Psoas muscle (tissue), 8 donors: ENCODE data around the gene PTGER4. TPM values are rescaled to one million over a fixed set of nuclear protein-coding genes. Genes with fewer than 3 reads are reported as not detected.
"Not testable (repeated sequence)": the region's sequence is repeated elsewhere in the genome, so short reads cannot be mapped to it uniquely, and the experiment has no call there.

Experiments used
- ATAC-seq, 4 donors: fragments of 200-7000 bp; cut with Tn5 transposase; one replicate each; pipeline ENCODE4 v1.9.1; 2020; ENCODE audit warnings: moderate library complexity in 3 of 4, mild to moderate bottlenecking in 2 of 4
- DNase-seq, 2 donors: peaks; one replicate each; pipeline ENCODE4 v3.0.0-alpha.2; 2020
- H3K27ac ChIP-seq: fragments of 200-600 bp; one replicate; pipeline ENCODE4 v1.8.0; 2022
- H3K27me3 ChIP-seq, 3 donors: fragments of 200-600 bp in 1 of 3; one replicate each; pipeline versions ENCODE4 v1.6.1 to v1.8.0; 2013 to 2022; ENCODE audit warnings: low read length in 2 of 3, mild to moderate bottlenecking in 2 of 3, moderate library complexity in 1 of 3; ENCODE audit not compliant: insufficient read depth in 3 of 3
- H3K36me3 ChIP-seq, 2 donors: fragments of 200-600 bp in 1 of 2; one replicate each; pipeline versions ENCODE4 v1.6.1 to v1.8.0; 2013 to 2022; ENCODE audit warnings: low read depth in 1 of 2, mild to moderate bottlenecking in 1 of 2, moderate library complexity in 1 of 2; ENCODE audit not compliant: insufficient read depth in 1 of 2
- H3K4me1 ChIP-seq: fragments of 200-600 bp; one replicate; pipeline ENCODE4 v1.8.0; 2022
- H3K4me3 ChIP-seq: fragments of 200-600 bp; one replicate; pipeline ENCODE4 v1.8.0; 2022; ENCODE audit warnings: mild to moderate bottlenecking
- H3K9me3 ChIP-seq: fragments of 200-600 bp; one replicate; pipeline ENCODE4 v1.8.0; 2022
- WGBS, 3 donors: extraction: QIAGEN DNeasy Blood & Tissue Kit; methylation state at CpG; one replicate each; pipeline versions ENCODE4 v1.1.6 to v1.1.7; 2013; 5-methylcytosine and 5-hydroxymethylcytosine counted together
- intact Hi-C, 2 donors: fragments of 100-400 bp; cut with DNase I; formaldehyde crosslinking; loops; one replicate each; pipeline versions ENCODE4 v1.11.0 to v1.14.2; 2022
- polyA plus RNA-seq, 3 donors: library from polyadenylated mRNA; stranded (reverse); fragments of 200-250 nt; gene quantifications; one replicate each; pipeline ENCODE4 v1.2.3, GENCODE V29; 2013
- total RNA-seq, 4 donors: library from RNA; stranded (reverse); fragmentation: NEBNext Ultra II Directional in 2 of 4; extraction: Animal tissue kit (Norgen Biotek cat#: 25700) in 2 of 4; gene quantifications; one replicate each; pipeline versions ENCODE4 v1.2.1 to v1.2.4, GENCODE V29; 2021 to 2023
- TF ChIP-seq, protein P1 (sequence below): fragments of 200-600 bp; IDR thresholded peaks from one replicate; pipeline ENCODE4 v1.8.0; 2022; ENCODE audit warnings: antibody characterized with exemption
- donor health status: healthy with polysubstance abuse.
- donor health status: DM: no; HTN: no; CAD: no; lungs with moderate emphysema.
- donor health status: Bipolar disorder and iron deficiency.
- donor health status: healthy.
- donor health status: DM: yes; HTN: yes; CAD: no.
- donor health status: DM: no; HTN: no; CAD: no.
- donor health status: DM: no; HTN: no; CAD: no.
- donor health status: DM: yes; HTN: yes; CAD: no.

The PTGER4 gene
- total and polyA plus RNA-seq, 7 donors = 1.7 to 8.3 (median 4.8) TPM

DNA sequence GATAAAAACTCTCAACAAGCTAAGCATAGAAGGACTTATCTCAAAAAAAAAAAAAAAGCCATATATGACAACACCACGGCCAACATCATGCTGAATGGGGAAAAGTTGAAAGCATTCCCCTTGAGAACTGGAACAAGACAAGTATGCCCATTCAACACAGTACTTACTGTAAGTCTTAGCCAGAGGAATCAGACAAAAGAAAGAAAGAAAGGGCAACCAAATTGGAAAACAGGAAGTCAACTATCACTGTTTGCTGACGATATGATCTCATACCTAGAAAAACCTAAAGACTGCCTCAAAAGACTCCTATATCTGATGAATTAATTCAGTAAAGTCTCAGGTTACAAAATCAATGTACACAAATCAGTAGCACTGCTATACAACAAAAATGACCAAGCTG, 24.6 kb upstream of the PTGER4 start:
- 58 to 86% (median 63%) methylated on average over 2 of the region's 2 CpGs for WGBS, 3 donors
- no peak for ATAC-seq
- H3K27ac ChIP-seq = no peak overlapping the region
- no peak overlapping the region for H3K4me3 ChIP-seq
- intact Hi-C loops = no loop called here
- no peaks in the 10 kb centered on the region for H3K4me1 ChIP-seq
- H3K36me3 ChIP-seq = no peaks in the 10 kb centered on the region
- H3K9me3 ChIP-seq = no peaks in the 10 kb centered on the region
- H3K27me3 ChIP-seq = no peaks in the 10 kb centered on the region
- TF ChIP-seq, protein P1, sequence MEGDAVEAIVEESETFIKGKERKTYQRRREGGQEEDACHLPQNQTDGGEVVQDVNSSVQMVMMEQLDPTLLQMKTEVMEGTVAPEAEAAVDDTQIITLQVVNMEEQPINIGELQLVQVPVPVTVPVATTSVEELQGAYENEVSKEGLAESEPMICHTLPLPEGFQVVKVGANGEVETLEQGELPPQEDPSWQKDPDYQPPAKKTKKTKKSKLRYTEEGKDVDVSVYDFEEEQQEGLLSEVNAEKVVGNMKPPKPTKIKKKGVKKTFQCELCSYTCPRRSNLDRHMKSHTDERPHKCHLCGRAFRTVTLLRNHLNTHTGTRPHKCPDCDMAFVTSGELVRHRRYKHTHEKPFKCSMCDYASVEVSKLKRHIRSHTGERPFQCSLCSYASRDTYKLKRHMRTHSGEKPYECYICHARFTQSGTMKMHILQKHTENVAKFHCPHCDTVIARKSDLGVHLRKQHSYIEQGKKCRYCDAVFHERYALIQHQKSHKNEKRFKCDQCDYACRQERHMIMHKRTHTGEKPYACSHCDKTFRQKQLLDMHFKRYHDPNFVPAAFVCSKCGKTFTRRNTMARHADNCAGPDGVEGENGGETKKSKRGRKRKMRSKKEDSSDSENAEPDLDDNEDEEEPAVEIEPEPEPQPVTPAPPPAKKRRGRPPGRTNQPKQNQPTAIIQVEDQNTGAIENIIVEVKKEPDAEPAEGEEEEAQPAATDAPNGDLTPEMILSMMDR = no peak
- DNase-seq = no peak

DNA sequence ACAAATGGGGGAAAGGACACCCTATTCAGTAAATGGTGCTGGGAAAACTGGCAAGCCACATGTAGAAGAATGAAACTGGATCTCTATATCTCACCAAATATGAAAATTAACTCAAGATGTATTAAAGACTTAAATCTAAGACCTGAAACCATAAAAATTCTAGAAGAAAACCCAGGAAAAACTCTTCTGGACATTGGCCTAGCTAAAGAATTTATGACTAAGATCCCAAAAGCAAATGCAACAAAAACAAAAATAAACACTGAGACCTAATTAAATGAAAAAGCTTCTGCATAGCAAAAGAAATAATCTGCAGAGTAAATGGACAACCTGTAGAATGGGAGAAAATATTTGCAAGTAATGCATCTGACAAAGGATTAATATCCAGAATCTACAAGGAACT, 23.6 kb upstream of the PTGER4 start:
- intact Hi-C loops, H3K27me3 ChIP-seq, H3K9me3 ChIP-seq, H3K27ac ChIP-seq, ATAC-seq, H3K36me3 ChIP-seq, H3K4me1 ChIP-seq, H3K4me3 ChIP-seq, DNase-seq: not testable (repeated sequence)

DNA sequence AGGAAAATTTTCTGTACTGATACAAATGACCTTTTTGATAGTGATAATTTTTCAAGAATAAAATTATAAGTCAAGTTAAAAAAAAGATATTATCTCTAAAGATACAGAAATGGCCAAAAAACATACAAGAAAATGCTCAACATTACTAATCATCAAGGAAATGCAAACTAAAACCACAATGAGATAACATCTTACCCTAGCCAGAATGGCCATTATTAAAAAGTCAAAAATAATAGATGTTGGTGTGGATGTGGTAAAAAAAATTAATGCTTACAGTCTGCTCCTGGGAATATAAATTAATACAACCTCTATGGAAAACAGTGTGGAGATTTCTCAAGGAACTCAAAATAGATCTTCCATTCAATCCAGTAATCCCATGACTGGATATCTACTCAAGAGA, 22.9 kb upstream of the PTGER4 start:
- no peak for ATAC-seq
- intact Hi-C loops = no loop called here
- DNase-seq = no peak
- no peaks in the 10 kb centered on the region for H3K36me3 ChIP-seq
- H3K27ac ChIP-seq = no peak overlapping the region
- H3K4me3 ChIP-seq = no peak overlapping the region
- no peaks in the 10 kb centered on the region for H3K27me3 ChIP-seq
- no peaks in the 10 kb centered on the region for H3K9me3 ChIP-seq
- TF ChIP-seq, protein P1 = no peak
- no peaks in the 10 kb centered on the region for H3K4me1 ChIP-seq

DNA sequence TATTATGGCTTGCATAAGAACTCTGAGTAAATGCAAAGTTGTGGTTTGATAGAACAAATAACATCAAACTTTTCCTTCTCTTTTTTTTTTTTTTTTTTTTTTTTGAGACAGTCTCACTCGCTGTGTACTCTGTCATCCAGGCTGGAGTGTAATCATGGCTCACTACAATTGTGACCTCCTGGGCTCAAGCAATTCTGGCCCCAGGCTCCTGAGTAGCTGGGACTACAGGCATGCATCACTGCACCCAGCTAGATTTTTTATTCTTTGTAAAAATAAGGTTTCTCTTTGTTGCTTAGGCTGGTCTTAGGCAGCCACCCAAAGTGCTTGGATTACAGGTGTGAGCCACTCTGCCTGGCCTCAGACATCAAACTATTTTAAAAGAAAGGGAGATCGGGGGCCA, 19.0 kb upstream of the PTGER4 start:
- WGBS, 3 donors = 77 to 96% (median 88%) methylated on average over 2 of the region's 2 CpGs
- H3K4me3 ChIP-seq = no peak overlapping the region
- no peak for ATAC-seq
- no peaks in the 10 kb centered on the region for H3K9me3 ChIP-seq
- H3K4me1 ChIP-seq = no peaks in the 10 kb centered on the region
- H3K27me3 ChIP-seq = no peaks in the 10 kb centered on the region
- TF ChIP-seq, protein P1 = no peak
- DNase-seq = no peak
- no peak overlapping the region for H3K27ac ChIP-seq
- intact Hi-C loops = no loop called here
- H3K36me3 ChIP-seq = no peaks in the 10 kb centered on the region

DNA sequence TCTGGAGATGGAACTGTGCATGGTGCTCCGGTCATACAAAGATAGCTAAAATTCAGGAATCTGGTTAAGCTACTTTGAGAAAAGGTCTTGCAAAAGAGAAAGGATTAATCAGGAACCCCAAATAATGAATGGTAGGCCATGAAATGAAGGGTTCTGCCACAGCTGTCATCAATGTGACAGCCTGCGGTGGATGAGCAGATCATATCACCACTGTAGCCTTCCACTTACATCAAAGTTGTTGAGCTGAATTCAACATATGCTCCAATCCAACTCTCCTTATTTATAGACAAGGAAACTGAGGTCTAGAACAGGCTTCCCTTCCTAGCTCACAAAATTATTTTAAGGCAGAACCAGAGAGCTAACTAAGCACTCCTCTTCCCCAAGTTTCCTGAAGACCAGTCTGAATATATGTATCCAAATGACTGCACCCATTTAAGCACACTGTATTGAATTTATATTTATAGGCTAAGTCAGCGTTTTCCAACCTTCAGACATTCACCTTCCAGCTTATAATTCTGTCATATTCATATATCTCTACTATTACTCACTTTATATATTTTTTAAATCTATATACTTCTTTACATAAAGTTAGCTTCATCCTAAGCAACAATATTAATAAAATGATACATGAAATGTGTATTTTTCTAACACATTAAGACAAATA, 13.9 kb upstream of the PTGER4 start:
- H3K36me3 ChIP-seq = no peaks in the 10 kb centered on the region
- intact Hi-C loops = no loop called here
- no peaks in the 10 kb centered on the region for H3K27me3 ChIP-seq
- TF ChIP-seq, protein P1 = no peak
- no peak for DNase-seq
- no peaks in the 10 kb centered on the region for H3K4me1 ChIP-seq
- WGBS, 3 donors = 64 to 81% (median 64%) methylated on average over 3 of the region's 3 CpGs
- no peak overlapping the region for H3K4me3 ChIP-seq
- no peak overlapping the region for H3K27ac ChIP-seq
- ATAC-seq = no peak
- no peaks in the 10 kb centered on the region for H3K9me3 ChIP-seq
